HG02759 (cell line): Measurements from ENCODE around the gene KRTAP4-4.

ENCODE experiments used
- ATAC-seq: cut with Tn5 transposase; IDR thresholded peaks from one replicate; pipeline ENCODE4 v1.9.1; 2021; ENCODE audit warnings: mild to moderate bottlenecking, moderate library complexity; ENCODE audit not compliant: unreplicated experiment

KRTAP4-4 gene

DNA sequence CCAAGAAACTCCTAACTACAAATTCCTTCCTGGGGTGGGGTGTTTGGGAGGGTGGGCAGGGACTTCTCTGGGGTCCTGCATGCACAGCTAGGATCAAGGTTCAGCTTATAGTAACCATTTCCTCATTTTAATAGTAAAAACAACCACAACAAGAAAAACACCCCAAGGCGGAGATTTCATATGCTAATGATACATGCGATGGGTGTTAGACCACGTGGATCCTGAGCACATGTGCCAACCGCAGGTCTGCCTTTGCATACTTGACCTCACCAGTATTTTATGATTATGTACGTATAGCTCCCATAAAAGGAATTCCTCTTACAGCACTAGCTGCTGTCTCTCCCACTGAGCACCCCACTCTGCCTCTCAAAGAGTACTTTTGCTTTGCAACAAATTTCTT lies 44.3 kb downstream of the KRTAP4-4 start:
- no peak for ATAC-seq

DNA sequence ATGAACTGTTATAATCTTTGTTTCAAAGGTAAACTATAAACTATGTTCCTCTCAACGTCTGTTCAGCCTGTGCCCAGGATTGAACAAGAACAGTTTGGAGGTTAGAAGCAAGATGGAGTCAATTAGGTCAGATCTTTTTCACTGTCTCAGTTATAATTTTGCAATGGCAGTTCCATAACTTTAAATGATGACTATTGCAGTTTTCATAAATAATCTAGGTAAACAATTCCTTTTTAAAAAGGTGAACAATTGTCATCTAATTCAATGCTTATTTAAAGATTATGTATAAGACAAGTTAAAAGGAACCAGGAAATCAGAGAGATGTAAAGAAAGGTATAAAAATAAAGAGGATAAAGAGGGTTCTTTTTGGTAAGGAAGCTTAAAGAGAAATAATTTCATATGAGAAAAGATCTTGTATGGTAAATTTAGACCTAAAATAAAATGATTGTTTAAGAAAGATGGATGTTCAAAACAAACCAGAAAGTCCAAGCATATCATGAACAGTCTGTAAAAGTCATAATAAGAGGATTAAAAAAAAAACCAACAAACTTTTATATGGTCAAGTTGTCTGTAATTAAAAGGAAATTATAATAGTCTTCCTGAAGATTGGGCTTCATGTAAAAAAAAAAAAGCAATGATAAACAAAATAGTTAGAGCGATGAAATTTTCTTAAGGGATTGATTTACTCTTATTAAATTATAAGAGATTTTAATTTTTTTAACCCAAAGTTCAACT lies 49.2 kb downstream of the KRTAP4-4 start:
- no peak for ATAC-seq
